H9 (cell line): ENCODE measurements around the gene EIF3A. TPM values are rescaled to one million over a fixed set of nuclear protein-coding genes. Genes with fewer than 3 reads are reported as not detected.

Experiments
- DNase-seq: peaks from one replicate; pipeline ENCODE4 v3.0.0-alpha.2; 2017
- H2AFZ ChIP-seq: one replicate; pipeline ENCODE4 v1.6.1; 2013; ENCODE audit warnings: mild to moderate bottlenecking, low read length, control low read depth, moderate library complexity
- H2AK5ac ChIP-seq: 2 replicates; pipeline ENCODE4 v1.6.1; 2013; ENCODE audit warnings: low read length, control low read depth, mixed read lengths; ENCODE audit not compliant: insufficient read length
- H2BK120ac ChIP-seq: one replicate; pipeline ENCODE4 v1.6.1; 2013; ENCODE audit warnings: low read depth, mild to moderate bottlenecking, low read length, control low read depth, inconsistent platforms; ENCODE audit not compliant: poor library complexity, severe bottlenecking
- H2BK12ac ChIP-seq: 2 replicates; pipeline ENCODE4 v1.6.1; 2013; ENCODE audit warnings: low read length, control low read depth, mixed read lengths, low read depth; ENCODE audit not compliant: insufficient read length
- H2BK15ac ChIP-seq: 2 replicates; pipeline ENCODE4 v1.6.1; 2013; ENCODE audit warnings: low read depth, low read length, control low read depth
- H2BK20ac ChIP-seq: one replicate; pipeline ENCODE4 v1.6.1; 2013; ENCODE audit warnings: low read depth, mild to moderate bottlenecking, low read length, control low read depth, inconsistent platforms; ENCODE audit not compliant: poor library complexity, severe bottlenecking
- H2BK5ac ChIP-seq: 2 replicates; pipeline ENCODE4 v1.6.1; 2013; ENCODE audit warnings: low read length, control low read depth, mixed read lengths; ENCODE audit not compliant: insufficient read length
- H3K14ac ChIP-seq: 2 replicates; pipeline ENCODE4 v1.6.1; 2013; ENCODE audit warnings: low read length, control low read depth; ENCODE audit not compliant: insufficient read depth
- H3K18ac ChIP-seq: 2 replicates; pipeline ENCODE4 v1.6.1; 2013; ENCODE audit warnings: low read depth, mild to moderate bottlenecking, mixed read lengths, low read length, control low read depth; ENCODE audit not compliant: insufficient read length
- H3K23ac ChIP-seq: 2 replicates; pipeline ENCODE4 v1.6.1; 2013; ENCODE audit warnings: low read length, control low read depth, mixed read lengths, low read depth; ENCODE audit not compliant: insufficient read length
- H3K23me2 ChIP-seq: 2 replicates; pipeline ENCODE4 v1.6.1; 2013; ENCODE audit warnings: low read depth, mild to moderate bottlenecking, mixed read lengths, low read length, control low read depth; ENCODE audit not compliant: insufficient read length, poor library complexity, severe bottlenecking
- H3K27ac ChIP-seq: 2 replicates; pipeline ENCODE4 v1.5.1; 2013; ENCODE audit warnings: low read length, control low read depth, mixed read lengths, low read depth; ENCODE audit not compliant: insufficient read length
- H3K27me3 ChIP-seq: 2 replicates; pipeline ENCODE4 v1.6.1; 2013; ENCODE audit warnings: low read length, control low read depth, inconsistent platforms; ENCODE audit not compliant: insufficient read depth
- H3K4ac ChIP-seq: 2 replicates; pipeline ENCODE4 v1.6.1; 2013; ENCODE audit warnings: low read depth, mild to moderate bottlenecking, control low read depth, inconsistent platforms, low read length, moderate library complexity
- H3K4me1 ChIP-seq: 2 replicates; pipeline ENCODE4 v1.6.1; 2013; ENCODE audit warnings: low read length, control low read depth, inconsistent platforms; ENCODE audit not compliant: insufficient read depth
- H3K4me2 ChIP-seq: 2 replicates; pipeline ENCODE4 v1.6.1; 2013; ENCODE audit warnings: low read length, control low read depth, mixed read lengths; ENCODE audit not compliant: insufficient read length, insufficient read depth
- H3K56ac ChIP-seq: 2 replicates; pipeline ENCODE4 v1.6.1; 2013; ENCODE audit warnings: low read depth, mild to moderate bottlenecking, mixed read lengths, low read length, control low read depth; ENCODE audit not compliant: insufficient read length
- H3K79me1 ChIP-seq: 2 replicates; pipeline ENCODE4 v1.6.1; 2013; ENCODE audit warnings: low read depth, mild to moderate bottlenecking, moderate library complexity, low read length, control low read depth, inconsistent platforms; ENCODE audit not compliant: insufficient read depth, poor library complexity, severe bottlenecking
- H3K79me2 ChIP-seq: 2 replicates; pipeline ENCODE4 v1.6.1; 2013; ENCODE audit warnings: low read length, control low read depth, inconsistent platforms; ENCODE audit not compliant: insufficient read depth
- H3K9ac ChIP-seq: 2 replicates; pipeline ENCODE4 v1.6.1; 2013; ENCODE audit warnings: low read length, control low read depth, mixed read lengths; ENCODE audit not compliant: insufficient read length; ENCODE audit errors: extremely low read depth
- H3K9me3 ChIP-seq: one replicate; pipeline ENCODE4 v1.6.1; 2013; ENCODE audit warnings: low read depth, low read length, inconsistent platforms; ENCODE audit not compliant: control insufficient read depth
- H3T11ph ChIP-seq: one replicate; pipeline ENCODE4 v1.6.1; 2013; ENCODE audit warnings: mild to moderate bottlenecking, low read length, control low read depth, inconsistent platforms
- H4K20me1 ChIP-seq: one replicate; pipeline ENCODE4 v1.6.1; 2013; ENCODE audit not compliant: control insufficient read depth, insufficient read length, insufficient read depth
- H4K5ac ChIP-seq: 2 replicates; pipeline ENCODE4 v1.6.1; 2013; ENCODE audit warnings: low read depth, mild to moderate bottlenecking, mixed read lengths, low read length, control low read depth; ENCODE audit not compliant: insufficient read length
- H4K8ac ChIP-seq: replicated peaks from 2 replicates; pipeline ENCODE4 v1.6.1; 2013; ENCODE audit warnings: low read length, control low read depth, mixed read lengths, low read depth; ENCODE audit not compliant: insufficient read length
- H4K91ac ChIP-seq: 2 replicates; pipeline ENCODE4 v1.6.1; 2013; ENCODE audit warnings: low read depth, mild to moderate bottlenecking, moderate library complexity, mixed read lengths, low read length, control low read depth; ENCODE audit not compliant: insufficient read length
- H3K27ac Mint-ChIP-seq, 3 experiments: 2 replicates in 2 of 3; 3 replicates in 1 of 3; pipeline ENCODE4 v1.8.0; 2020 to 2021; ENCODE audit warnings: mixed read lengths in 3 of 3, mild to moderate bottlenecking in 1 of 3, moderate library complexity in 1 of 3
- H3K27me3 Mint-ChIP-seq: 2 replicates; pipeline ENCODE4 v1.8.0; 2021; ENCODE audit warnings: low read depth, mild to moderate bottlenecking, moderate library complexity, mixed read lengths
- H3K36me3 Mint-ChIP-seq, 3 experiments: 2 replicates in 2 of 3; 3 replicates in 1 of 3; pipeline ENCODE4 v1.8.0; 2020 to 2021; ENCODE audit warnings: low read depth in 3 of 3, mixed read lengths in 3 of 3; ENCODE audit not compliant: insufficient read depth in 1 of 3
- H3K4me1 Mint-ChIP-seq, 2 experiments: 2 replicates each; pipeline ENCODE4 v1.8.0; 2020; ENCODE audit warnings: mixed read lengths in 2 of 2
- H3K4me3 Mint-ChIP-seq, 2 experiments: 2 replicates in 1 of 2; 3 replicates in 1 of 2; pipeline ENCODE4 v1.8.0; 2020 to 2021; ENCODE audit warnings: mild to moderate bottlenecking in 2 of 2, mixed read lengths in 2 of 2, moderate library complexity in 1 of 2
- H3K9me3 Mint-ChIP-seq, 2 experiments: 2 replicates in 1 of 2; 3 replicates in 1 of 2; pipeline ENCODE4 v1.8.0; 2020; ENCODE audit warnings: mild to moderate bottlenecking in 2 of 2, mixed read lengths in 2 of 2, moderate library complexity in 1 of 2
- WGBS: extraction: QIAGEN DNeasy Blood & Tissue Kit; methylation state at CpG from one replicate; pipeline ENCODE4 v1.1.7; 2013; ENCODE audit warnings: missing lambda C conversion rate, low lambda C conversion rate, mixed read lengths; ENCODE audit not compliant: insufficient read length; ENCODE audit errors: extremely low coverage; 5-methylcytosine and 5-hydroxymethylcytosine counted together
- total RNA-seq: library from RNA; stranded (reverse); gene quantifications from 2 replicates; pipeline ENCODE4 v1.2.1, GENCODE V29; 2021
- TF ChIP-seq, protein P1 (sequence below): fragments of 200-600 bp; sonication (generic); conservative IDR thresholded peaks from 3 replicates; pipeline ENCODE4 v1.8.0; 2021; ENCODE audit warnings: antibody characterized with exemption, mild to moderate bottlenecking

The EIF3A gene
- total RNA-seq, 1 experiment from 2014 or later = 206 TPM

DNA sequence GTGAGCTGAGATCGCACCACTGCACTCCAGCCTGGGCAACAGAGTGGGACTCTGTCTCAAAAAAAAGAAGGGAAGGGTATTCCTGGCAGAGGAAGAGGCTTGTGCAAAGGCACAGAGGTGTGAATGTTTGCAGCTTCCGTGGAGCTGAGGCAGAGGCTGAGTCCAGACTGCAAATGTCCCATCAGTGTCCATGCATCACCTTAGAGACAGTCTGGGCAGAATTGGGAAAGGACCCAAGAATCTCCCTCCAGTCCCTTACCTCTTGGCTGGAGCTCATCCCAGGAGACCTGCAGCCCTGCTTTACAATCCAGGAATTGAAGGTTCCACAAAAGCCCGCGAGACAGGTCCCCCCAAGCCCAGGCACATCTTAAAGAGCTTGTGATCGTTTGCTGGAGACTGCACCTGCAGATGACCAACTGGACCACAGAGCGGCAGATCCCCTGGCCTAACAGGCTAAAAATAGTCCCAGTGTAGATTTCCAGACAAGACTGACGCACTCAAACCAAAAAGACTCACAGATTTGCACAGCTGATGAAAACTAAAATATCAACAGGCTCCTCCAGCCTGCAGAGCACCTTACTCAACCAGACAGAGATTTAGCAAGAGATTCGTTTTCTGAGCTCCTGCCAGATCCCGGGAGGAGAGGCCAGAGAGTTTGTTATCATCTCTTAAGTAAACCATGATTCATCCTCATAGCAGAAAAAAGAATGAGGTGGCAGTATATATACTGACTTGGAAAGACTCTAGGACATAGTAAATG is 74.0 kb downstream of the EIF3A start:
- Histone ChIP-seq H3K27me3 (no peaks in the 10 kb centered on the region), H4K5ac (no peak overlapping the region), H3K27ac (no peak overlapping the region), H4K8ac (no peak overlapping the region), H2BK15ac (no peak overlapping the region), H2BK12ac (no peak overlapping the region), H2BK5ac (no peak overlapping the region), H4K20me1 (no peaks in the 10 kb centered on the region), H3K4me2 (no peak overlapping the region), H4K91ac (no peak overlapping the region), H2AK5ac (no peak overlapping the region), H3K79me2 (no peaks in the 10 kb centered on the region), H2AFZ (no peak overlapping the region), H3K23me2 (no peaks in the 10 kb centered on the region), H3K18ac (no peak overlapping the region), H3K9ac (no peak overlapping the region), H3K4me1 (no peaks in the 10 kb centered on the region), H3K4ac (no peak overlapping the region), H3K79me1 (no peaks in the 10 kb centered on the region), H3K56ac (no peak overlapping the region), H2BK20ac (no peak overlapping the region), H3K14ac (no peak overlapping the region), H3K9me3 (no peaks in the 10 kb centered on the region), H3K23ac (no peak overlapping the region), H3T11ph (no peak overlapping the region), H2BK120ac (no peak overlapping the region)
- H3K27ac Mint-ChIP-seq = no peak overlapping the region; a peak in 1 of 7 replicates
- TF ChIP-seq, protein P1, sequence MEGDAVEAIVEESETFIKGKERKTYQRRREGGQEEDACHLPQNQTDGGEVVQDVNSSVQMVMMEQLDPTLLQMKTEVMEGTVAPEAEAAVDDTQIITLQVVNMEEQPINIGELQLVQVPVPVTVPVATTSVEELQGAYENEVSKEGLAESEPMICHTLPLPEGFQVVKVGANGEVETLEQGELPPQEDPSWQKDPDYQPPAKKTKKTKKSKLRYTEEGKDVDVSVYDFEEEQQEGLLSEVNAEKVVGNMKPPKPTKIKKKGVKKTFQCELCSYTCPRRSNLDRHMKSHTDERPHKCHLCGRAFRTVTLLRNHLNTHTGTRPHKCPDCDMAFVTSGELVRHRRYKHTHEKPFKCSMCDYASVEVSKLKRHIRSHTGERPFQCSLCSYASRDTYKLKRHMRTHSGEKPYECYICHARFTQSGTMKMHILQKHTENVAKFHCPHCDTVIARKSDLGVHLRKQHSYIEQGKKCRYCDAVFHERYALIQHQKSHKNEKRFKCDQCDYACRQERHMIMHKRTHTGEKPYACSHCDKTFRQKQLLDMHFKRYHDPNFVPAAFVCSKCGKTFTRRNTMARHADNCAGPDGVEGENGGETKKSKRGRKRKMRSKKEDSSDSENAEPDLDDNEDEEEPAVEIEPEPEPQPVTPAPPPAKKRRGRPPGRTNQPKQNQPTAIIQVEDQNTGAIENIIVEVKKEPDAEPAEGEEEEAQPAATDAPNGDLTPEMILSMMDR = no peak
- no peaks in the 10 kb centered on the region for H3K36me3 Mint-ChIP-seq
- no peak for DNase-seq
- peaks cover 11 to 14% of the 10 kb centered on the region in 2 experiments for H3K4me1 Mint-ChIP-seq
- H3K9me3 Mint-ChIP-seq = peaks cover 0 to 3% of the 10 kb centered on the region in 2 experiments; a peak in 1 of 5 replicates
- WGBS = no CpG with 5 or more reads among the region's 9 CpGs
- peaks cover 6% of the 10 kb centered on the region; the same call in 1 of the 2 replicates for H3K27me3 Mint-ChIP-seq
- H3K4me3 Mint-ChIP-seq = no peak overlapping the region
